Measurements from ENCODE around the gene CNDP1. TPM values are rescaled to one million over a fixed set of nuclear protein-coding genes. Genes with fewer than 3 reads are reported as not detected.

CNDP1 gene
- polyA plus RNA-seq, 1 of the 3 experiments (the other 2 are of a cell fraction), result not detected

- peaks cover 0 to 2% of the 10 kb centered on the region in 2 experiments; a peak in 1 of 4 replicates for H3K4me1 ChIP-seq (ENCODE audit: control insufficient read depth in 1 of 2, insufficient read depth in 2 of 2, low read depth in 1 of 2, low read length in 1 of 2)
- POLR2A ChIA-PET, result interaction anchor here (0.6 kb wide), 1 partner anchor 18 kb away, joined by 4 read pairs; no protein-coding TSS in a partner anchor
- no peak overlapping the region for H3K4me3 ChIP-seq (ENCODE audit: low read depth in 2 of 2, low read length in 1 of 2)
- WGBS (ENCODE audit: low lambda C conversion rate), result 14% methylated on average over 5 of the region's 5 CpGs
- CTCF ChIA-PET, result interaction anchor here (1.0 to 2.3 kb wide), 3 partner anchors 21 to 222 kb away, joined by 3 to 11 read pairs (median 3); partner anchors contain the start of gene ZNF407
- no peaks in the 10 kb centered on the region for H3K9me2 ChIP-seq
- H2AFZ ChIP-seq (ENCODE audit: low read depth), result no peak overlapping the region
- no peaks in the 10 kb centered on the region for H4K20me1 ChIP-seq (ENCODE audit: insufficient read depth)
- H3K4me2 ChIP-seq, result no peak overlapping the region
- TF ChIP-seq RCOR1 (IDR thresholded peaks at IDR 0.05; ENCODE audit: low read length), result peak; percentile 49; the same call in 1 of the 2 replicates
- TF ChIP-seq, protein P1, sequence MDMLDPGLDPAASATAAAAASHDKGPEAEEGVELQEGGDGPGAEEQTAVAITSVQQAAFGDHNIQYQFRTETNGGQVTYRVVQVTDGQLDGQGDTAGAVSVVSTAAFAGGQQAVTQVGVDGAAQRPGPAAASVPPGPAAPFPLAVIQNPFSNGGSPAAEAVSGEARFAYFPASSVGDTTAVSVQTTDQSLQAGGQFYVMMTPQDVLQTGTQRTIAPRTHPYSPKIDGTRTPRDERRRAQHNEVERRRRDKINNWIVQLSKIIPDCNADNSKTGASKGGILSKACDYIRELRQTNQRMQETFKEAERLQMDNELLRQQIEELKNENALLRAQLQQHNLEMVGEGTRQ (IDR thresholded peaks at IDR 0.05; ENCODE audit: borderline replicate concordance, low read depth, low read length), result no peak
- no peak for TF ChIP-seq GABPA (IDR thresholded peaks at IDR 0.05; ENCODE audit: low read depth)
- TF ChIP-seq RAD21 (IDR thresholded peaks at IDR 0.05; ENCODE audit: low read length), result no peak
- no peak for TF ChIP-seq IRF3 (IDR thresholded peaks at IDR 0.05; ENCODE audit: low read depth, low read length)
- TF ChIP-seq, protein P2, sequence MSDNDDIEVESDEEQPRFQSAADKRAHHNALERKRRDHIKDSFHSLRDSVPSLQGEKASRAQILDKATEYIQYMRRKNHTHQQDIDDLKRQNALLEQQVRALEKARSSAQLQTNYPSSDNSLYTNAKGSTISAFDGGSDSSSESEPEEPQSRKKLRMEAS (IDR thresholded peaks at IDR 0.05; ENCODE audit: low read depth), result no peak
- TF ChIP-seq TEAD4 (IDR thresholded peaks at IDR 0.05; ENCODE audit: borderline replicate concordance, insufficient read depth), result no peak
- TF ChIP-seq NFIC (IDR thresholded peaks at IDR 0.05; ENCODE audit: borderline replicate concordance), result no peak
- no peak for TF ChIP-seq TAF1 (IDR thresholded peaks at IDR 0.05; ENCODE audit: borderline replicate concordance, low read depth, low read length)
- peak in 1 of 2 experiments; percentile 39; a peak in 1 of 4 replicates for TF ChIP-seq EP300 (IDR thresholded peaks at IDR 0.05; ENCODE audit: borderline replicate concordance in 1 of 2, low read depth in 1 of 2, low read length in 1 of 2)
- no peak for TF ChIP-seq GATA2 (CRISPR knock-in tag; IDR thresholded peaks at IDR 0.05)
- TF ChIP-seq JUND (IDR thresholded peaks at IDR 0.05), result no peak
- no peak for TF ChIP-seq ELF1 (IDR thresholded peaks at IDR 0.05)
- no peaks in the 10 kb centered on the region for H3F3A ChIP-seq (replicated peaks; ENCODE audit: insufficient read depth)
- DNase-seq, result peak; percentile 57
- no peaks in the 10 kb centered on the region for H3K36me3 ChIP-seq (replicated peaks in 1 of 2; ENCODE audit: control insufficient read depth in 1 of 2, insufficient read depth in 2 of 2, low read length in 1 of 2)
- no peaks in the 10 kb centered on the region for H3K79me2 ChIP-seq (ENCODE audit: insufficient read depth)
- no peaks in the 10 kb centered on the region for H3K9me3 ChIP-seq
- no peaks in the 10 kb centered on the region; the same call in 1 of the 2 replicates for H3K27me3 ChIP-seq (ENCODE audit: insufficient read depth)
- no peak overlapping the region for H3K27ac ChIP-seq (ENCODE audit: low read depth in 2 of 2, low read length in 1 of 2)
- H3K9ac ChIP-seq, result no peak overlapping the region
Observed at GRCh38 chr18:74577019-74577418, 42.7 kb downstream of the CNDP1 start.

DNA sequence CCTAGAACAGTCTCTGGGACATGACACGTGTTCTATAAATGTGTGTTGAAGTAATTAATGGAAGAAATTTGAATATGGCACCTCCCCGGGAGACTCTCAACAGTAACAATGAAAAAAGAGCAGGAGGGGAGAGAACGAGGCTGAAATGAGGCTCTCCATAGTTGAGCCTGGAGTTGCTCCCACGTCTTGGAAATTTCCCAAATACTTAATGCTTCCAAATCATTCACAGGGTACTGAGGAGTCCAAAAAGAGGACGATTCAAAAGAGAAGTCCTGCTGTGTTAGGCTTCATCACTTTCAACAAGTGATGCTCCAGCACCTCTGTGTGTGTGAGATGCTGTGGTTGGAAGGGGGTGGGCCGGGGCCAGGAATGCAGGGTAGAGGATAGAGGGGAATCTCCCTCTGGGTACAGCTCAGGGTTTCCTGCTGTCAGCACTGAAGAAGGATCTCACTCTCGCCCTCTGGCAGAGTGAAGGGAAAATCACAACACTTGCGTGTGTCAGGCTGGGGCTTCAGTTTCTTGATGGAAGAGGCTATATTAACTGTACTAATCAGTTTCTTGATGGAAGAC lies 45.3 kb downstream of the CNDP1 start:
- Histone ChIP-seq H2AFZ (ENCODE audit: low read depth) (no peak overlapping the region), H3K36me3 (replicated peaks in 1 of 2; ENCODE audit: control insufficient read depth in 1 of 2, insufficient read depth in 2 of 2, low read length in 1 of 2) (no peaks in the 10 kb centered on the region), H3F3A (replicated peaks; ENCODE audit: insufficient read depth) (no peaks in the 10 kb centered on the region), H3K4me2 (no peak overlapping the region), H3K79me2 (ENCODE audit: insufficient read depth) (no peaks in the 10 kb centered on the region), H3K4me3 (ENCODE audit: low read depth in 2 of 2, low read length in 1 of 2) (no peak overlapping the region), H3K9me3 (no peaks in the 10 kb centered on the region), H3K27me3 (ENCODE audit: insufficient read depth) (no peaks in the 10 kb centered on the region; the same call in 1 of the 2 replicates), H3K9me2 (no peaks in the 10 kb centered on the region), H3K27ac (ENCODE audit: low read depth in 2 of 2, low read length in 1 of 2) (no peak overlapping the region), H3K4me1 (ENCODE audit: control insufficient read depth in 1 of 2, insufficient read depth in 2 of 2, low read depth in 1 of 2, low read length in 1 of 2) (peaks cover 0 to 2% of the 10 kb centered on the region in 2 experiments; a peak in 1 of 4 replicates), H4K20me1 (ENCODE audit: insufficient read depth) (no peaks in the 10 kb centered on the region), H3K9ac (no peak overlapping the region)
- ChIA-PET POLR2A (no interaction called here), CTCF (no interaction called here)
- DNase-seq, result no peak
- TF ChIP-seq, protein P2 (IDR thresholded peaks at IDR 0.05; ENCODE audit: low read depth), result no peak
- 19% methylated on average over 8 of the region's 8 CpGs for WGBS (ENCODE audit: low lambda C conversion rate)
